Measurements from ENCODE around the gene RRP15. TPM values are rescaled to one million over a fixed set of nuclear protein-coding genes. Genes with fewer than 3 reads are reported as not detected.

The RRP15 gene
- total and polyA plus RNA-seq, 2 of the 13 experiments (the other 11 are each of a cell fraction or from before 2014, with no cell fraction given): 2.1 to 37.5 TPM

GRCh38 chr1:218366322-218367052 lies 81.4 kb downstream of the RRP15 start (continued):
- TF ChIP-seq, protein P1, sequence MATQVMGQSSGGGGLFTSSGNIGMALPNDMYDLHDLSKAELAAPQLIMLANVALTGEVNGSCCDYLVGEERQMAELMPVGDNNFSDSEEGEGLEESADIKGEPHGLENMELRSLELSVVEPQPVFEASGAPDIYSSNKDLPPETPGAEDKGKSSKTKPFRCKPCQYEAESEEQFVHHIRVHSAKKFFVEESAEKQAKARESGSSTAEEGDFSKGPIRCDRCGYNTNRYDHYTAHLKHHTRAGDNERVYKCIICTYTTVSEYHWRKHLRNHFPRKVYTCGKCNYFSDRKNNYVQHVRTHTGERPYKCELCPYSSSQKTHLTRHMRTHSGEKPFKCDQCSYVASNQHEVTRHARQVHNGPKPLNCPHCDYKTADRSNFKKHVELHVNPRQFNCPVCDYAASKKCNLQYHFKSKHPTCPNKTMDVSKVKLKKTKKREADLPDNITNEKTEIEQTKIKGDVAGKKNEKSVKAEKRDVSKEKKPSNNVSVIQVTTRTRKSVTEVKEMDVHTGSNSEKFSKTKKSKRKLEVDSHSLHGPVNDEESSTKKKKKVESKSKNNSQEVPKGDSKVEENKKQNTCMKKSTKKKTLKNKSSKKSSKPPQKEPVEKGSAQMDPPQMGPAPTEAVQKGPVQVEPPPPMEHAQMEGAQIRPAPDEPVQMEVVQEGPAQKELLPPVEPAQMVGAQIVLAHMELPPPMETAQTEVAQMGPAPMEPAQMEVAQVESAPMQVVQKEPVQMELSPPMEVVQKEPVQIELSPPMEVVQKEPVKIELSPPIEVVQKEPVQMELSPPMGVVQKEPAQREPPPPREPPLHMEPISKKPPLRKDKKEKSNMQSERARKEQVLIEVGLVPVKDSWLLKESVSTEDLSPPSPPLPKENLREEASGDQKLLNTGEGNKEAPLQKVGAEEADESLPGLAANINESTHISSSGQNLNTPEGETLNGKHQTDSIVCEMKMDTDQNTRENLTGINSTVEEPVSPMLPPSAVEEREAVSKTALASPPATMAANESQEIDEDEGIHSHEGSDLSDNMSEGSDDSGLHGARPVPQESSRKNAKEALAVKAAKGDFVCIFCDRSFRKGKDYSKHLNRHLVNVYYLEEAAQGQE (IDR thresholded peaks at IDR 0.05; ENCODE audit: borderline replicate concordance in 1 of 2, low read depth in 1 of 2, low read length in 2 of 2): no peak
- TF ChIP-seq, protein P2, sequence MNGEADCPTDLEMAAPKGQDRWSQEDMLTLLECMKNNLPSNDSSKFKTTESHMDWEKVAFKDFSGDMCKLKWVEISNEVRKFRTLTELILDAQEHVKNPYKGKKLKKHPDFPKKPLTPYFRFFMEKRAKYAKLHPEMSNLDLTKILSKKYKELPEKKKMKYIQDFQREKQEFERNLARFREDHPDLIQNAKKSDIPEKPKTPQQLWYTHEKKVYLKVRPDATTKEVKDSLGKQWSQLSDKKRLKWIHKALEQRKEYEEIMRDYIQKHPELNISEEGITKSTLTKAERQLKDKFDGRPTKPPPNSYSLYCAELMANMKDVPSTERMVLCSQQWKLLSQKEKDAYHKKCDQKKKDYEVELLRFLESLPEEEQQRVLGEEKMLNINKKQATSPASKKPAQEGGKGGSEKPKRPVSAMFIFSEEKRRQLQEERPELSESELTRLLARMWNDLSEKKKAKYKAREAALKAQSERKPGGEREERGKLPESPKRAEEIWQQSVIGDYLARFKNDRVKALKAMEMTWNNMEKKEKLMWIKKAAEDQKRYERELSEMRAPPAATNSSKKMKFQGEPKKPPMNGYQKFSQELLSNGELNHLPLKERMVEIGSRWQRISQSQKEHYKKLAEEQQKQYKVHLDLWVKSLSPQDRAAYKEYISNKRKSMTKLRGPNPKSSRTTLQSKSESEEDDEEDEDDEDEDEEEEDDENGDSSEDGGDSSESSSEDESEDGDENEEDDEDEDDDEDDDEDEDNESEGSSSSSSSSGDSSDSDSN (CRISPR knock-in tag; IDR thresholded peaks at IDR 0.05): no peak
- 0 out of 2 replicates have a peak, but pooled peaks have one; percentile 13 for TF ChIP-seq FOXJ3 (CRISPR knock-in tag; IDR thresholded peaks at IDR 0.05; ENCODE audit: borderline replicate concordance)
- peak; percentile 9; the same call in 1 of the 2 replicates for TF ChIP-seq HMG20A (CRISPR knock-in tag; IDR thresholded peaks at IDR 0.05; ENCODE audit: borderline replicate concordance)
- TF ChIP-seq PHF8 (CRISPR knock-in tag; IDR thresholded peaks at IDR 0.05): no peak
- TF ChIP-seq, protein P3, sequence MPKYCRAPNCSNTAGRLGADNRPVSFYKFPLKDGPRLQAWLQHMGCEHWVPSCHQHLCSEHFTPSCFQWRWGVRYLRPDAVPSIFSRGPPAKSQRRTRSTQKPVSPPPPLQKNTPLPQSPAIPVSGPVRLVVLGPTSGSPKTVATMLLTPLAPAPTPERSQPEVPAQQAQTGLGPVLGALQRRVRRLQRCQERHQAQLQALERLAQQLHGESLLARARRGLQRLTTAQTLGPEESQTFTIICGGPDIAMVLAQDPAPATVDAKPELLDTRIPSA (CRISPR knock-in tag; IDR thresholded peaks at IDR 0.05; ENCODE audit: borderline replicate concordance): no peak
- TF ChIP-seq, protein P4, sequence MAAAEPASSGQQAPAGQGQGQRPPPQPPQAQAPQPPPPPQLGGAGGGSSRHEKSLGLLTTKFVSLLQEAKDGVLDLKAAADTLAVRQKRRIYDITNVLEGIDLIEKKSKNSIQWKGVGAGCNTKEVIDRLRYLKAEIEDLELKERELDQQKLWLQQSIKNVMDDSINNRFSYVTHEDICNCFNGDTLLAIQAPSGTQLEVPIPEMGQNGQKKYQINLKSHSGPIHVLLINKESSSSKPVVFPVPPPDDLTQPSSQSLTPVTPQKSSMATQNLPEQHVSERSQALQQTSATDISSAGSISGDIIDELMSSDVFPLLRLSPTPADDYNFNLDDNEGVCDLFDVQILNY (CRISPR knock-in tag; conservative IDR thresholded peaks at IDR 0.05): no peak
- TF ChIP-seq TFDP1 (CRISPR knock-in tag; IDR thresholded peaks at IDR 0.05; ENCODE audit: borderline replicate concordance): 0 out of 2 replicates have a peak, but pooled peaks have one; percentile 16
- TF ChIP-seq PITX1 (CRISPR knock-in tag; IDR thresholded peaks at IDR 0.05): no peak
- no peak for TF ChIP-seq E2F1 (CRISPR knock-in tag; IDR thresholded peaks at IDR 0.05)
- TF ChIP-seq EP300 (IDR thresholded peaks at IDR 0.05; ENCODE audit: low read depth in 2 of 2, low read length in 2 of 2): peak in 1 of 2 experiments; percentile 45; a peak in 1 of 4 replicates
- TF ChIP-seq EP300 (CRISPR knock-in tag; IDR thresholded peaks at IDR 0.05; ENCODE audit: borderline replicate concordance): no peak
- TF ChIP-seq HMGA1 (CRISPR knock-in tag; conservative IDR thresholded peaks at IDR 0.05): no peak

All from HepG2 (cell line).